Esophagus muscularis mucosa (tissue), 4 donors: ENCODE results near the gene CPNE6.

Source experiments
- CTCF ChIP-seq, 3 experiments: fragments of 200-600 bp in 2 of 3; fragments of 450-650 bp in 1 of 3; sonication (generic) in 2 of 3; IDR thresholded peaks; one replicate each; pipeline ENCODE4 v1.5.1; 2017 to 2019; ENCODE audit warnings: antibody characterized with exemption in 3 of 3, mild to moderate bottlenecking in 2 of 3, moderate library complexity in 1 of 3
- EP300 ChIP-seq: sonication (generic); formaldehyde crosslinking; IDR thresholded peaks from one replicate; pipeline ENCODE4 v1.6.1; 2017; ENCODE audit warnings: antibody characterized with exemption
- POLR2AphosphoS5 ChIP-seq, 2 donors: sonication (generic); formaldehyde crosslinking; IDR thresholded peaks; one replicate each; pipeline ENCODE4 v1.6.1; 2017; ENCODE audit warnings: antibody characterized with exemption in 2 of 2

DNA sequence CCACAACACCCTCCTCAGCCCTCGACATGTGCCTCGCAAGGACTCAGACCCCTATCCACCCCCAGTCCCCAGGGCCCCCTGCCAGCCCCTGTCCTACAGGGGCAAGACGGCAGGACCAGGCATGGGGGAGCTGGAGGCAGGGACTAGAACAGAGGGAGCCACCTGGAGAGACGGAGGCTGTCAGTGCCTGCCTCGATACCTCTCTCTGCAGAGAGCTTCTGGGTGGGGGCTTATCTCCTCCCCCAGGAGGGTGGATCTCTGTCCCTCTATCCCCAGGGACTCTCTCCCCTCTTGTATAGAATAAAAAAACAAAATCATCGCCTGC, 2.0 kb upstream of the CPNE6 start:
- TF ChIP-seq CTCF (IDR thresholded peaks at IDR 0.05) (no peak), EP300 (no peak), POLR2AphosphoS5 (IDR thresholded peaks at IDR 0.05) (no peak)
